Measurements from ENCODE around the gene NFKB2.

The NFKB2 gene

DNA sequence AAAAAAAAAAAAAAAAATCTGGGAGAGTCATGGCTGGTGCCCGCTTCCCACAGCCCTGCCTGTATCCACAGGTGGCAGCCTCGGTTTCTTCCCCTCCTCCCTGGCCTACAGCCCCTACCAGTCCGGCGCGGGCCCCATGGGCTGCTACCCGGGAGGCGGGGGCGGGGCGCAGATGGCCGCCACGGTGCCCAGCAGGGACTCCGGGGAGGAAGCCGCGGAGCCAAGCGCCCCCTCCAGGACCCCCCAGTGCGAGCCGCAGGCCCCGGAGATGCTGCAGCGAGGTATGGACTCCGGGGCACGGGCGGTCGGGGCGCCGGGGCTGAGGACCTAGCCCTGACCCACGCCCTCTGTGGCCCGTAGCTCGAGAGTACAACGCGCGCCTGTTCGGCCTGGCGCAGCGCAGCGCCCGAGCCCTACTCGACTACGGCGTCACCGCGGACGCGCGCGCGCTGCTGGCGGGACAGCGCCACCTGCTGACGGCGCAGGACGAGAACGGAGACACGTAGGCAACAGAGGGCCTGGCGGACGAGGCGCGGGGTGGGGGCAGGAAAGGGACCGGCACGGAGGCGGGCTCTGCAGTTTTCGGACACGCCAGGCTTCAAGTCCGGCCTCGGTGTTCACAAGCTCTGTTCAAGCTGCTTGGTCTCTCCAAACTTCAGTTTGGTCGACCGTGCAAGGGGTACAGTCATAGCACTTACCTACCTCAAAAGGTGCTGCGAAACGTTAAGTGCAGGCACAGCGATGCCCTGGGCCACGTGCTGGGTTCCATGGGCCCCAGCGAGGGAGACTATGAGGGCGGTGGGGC is 3.9 kb downstream of the NFKB2 start:
- TF ChIP-seq, protein P1, sequence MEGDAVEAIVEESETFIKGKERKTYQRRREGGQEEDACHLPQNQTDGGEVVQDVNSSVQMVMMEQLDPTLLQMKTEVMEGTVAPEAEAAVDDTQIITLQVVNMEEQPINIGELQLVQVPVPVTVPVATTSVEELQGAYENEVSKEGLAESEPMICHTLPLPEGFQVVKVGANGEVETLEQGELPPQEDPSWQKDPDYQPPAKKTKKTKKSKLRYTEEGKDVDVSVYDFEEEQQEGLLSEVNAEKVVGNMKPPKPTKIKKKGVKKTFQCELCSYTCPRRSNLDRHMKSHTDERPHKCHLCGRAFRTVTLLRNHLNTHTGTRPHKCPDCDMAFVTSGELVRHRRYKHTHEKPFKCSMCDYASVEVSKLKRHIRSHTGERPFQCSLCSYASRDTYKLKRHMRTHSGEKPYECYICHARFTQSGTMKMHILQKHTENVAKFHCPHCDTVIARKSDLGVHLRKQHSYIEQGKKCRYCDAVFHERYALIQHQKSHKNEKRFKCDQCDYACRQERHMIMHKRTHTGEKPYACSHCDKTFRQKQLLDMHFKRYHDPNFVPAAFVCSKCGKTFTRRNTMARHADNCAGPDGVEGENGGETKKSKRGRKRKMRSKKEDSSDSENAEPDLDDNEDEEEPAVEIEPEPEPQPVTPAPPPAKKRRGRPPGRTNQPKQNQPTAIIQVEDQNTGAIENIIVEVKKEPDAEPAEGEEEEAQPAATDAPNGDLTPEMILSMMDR (IDR thresholded peaks at IDR 0.05; ENCODE audit: low read depth, low read length, missing control alignments), result peak; percentile 89
- H3K4me3 ChIP-seq (replicated peaks; ENCODE audit: low read depth, low read length), result peak overlapping the region; percentile 45
- DNase-seq (ENCODE audit: extremely low read depth, low read depth), result no peak

DNA sequence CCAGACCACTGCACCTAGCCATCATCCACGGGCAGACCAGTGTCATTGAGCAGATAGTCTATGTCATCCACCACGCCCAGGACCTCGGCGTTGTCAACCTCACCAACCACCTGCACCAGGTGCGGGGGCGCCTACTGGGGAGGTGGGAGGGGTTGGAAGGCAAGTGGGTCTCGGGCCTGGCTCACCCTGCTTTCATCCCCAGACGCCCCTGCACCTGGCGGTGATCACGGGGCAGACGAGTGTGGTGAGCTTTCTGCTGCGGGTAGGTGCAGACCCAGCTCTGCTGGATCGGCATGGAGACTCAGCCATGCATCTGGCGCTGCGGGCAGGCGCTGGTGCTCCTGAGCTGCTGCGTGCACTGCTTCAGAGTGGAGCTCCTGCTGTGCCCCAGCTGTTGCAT is 4.6 kb downstream of the NFKB2 start:
- DNase-seq (ENCODE audit: extremely low read depth, low read depth), result no peak
- TF ChIP-seq, protein P1 (IDR thresholded peaks at IDR 0.05; ENCODE audit: low read depth, low read length, missing control alignments), result no peak
- 0 out of 2 replicates have a peak overlapping the region, but pooled peaks have one; percentile 45 for H3K4me3 ChIP-seq (replicated peaks; ENCODE audit: low read depth, low read length)

DNA sequence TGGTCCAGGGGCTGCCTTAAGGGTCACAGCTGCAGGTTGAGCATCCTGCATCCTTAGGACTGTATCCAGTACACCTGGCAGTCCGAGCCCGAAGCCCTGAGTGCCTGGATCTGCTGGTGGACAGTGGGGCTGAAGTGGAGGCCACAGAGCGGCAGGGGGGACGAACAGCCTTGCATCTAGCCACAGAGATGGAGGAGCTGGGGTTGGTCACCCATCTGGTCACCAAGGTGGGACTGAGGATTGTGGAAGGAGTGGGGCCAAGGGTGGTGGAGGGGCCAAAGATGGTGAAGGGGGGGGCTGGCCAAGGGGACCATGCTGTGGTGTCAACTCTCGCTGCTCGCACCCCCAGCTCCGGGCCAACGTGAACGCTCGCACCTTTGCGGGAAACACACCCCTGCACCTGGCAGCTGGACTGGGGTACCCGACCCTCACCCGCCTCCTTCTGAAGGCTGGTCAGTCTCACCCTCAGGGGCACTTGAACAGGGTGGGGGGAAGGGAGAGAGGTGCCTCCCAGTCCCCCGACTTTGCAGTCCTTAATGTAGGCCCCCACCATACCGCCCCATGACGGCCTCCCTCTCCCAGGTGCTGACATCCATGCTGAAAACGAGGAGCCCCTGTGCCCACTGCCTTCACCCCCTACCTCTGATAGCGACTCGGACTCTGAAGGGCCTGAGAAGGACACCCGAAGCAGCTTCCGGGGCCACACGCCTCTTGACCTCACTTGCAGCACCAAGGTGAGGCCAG is 5.3 kb downstream of the NFKB2 start:
- TF ChIP-seq, protein P1 (IDR thresholded peaks at IDR 0.05; ENCODE audit: low read depth, low read length, missing control alignments), result no peak
- DNase-seq (ENCODE audit: extremely low read depth, low read depth), result no peak
- H3K4me3 ChIP-seq (replicated peaks; ENCODE audit: low read depth, low read length), result no peak overlapping the region

DNA sequence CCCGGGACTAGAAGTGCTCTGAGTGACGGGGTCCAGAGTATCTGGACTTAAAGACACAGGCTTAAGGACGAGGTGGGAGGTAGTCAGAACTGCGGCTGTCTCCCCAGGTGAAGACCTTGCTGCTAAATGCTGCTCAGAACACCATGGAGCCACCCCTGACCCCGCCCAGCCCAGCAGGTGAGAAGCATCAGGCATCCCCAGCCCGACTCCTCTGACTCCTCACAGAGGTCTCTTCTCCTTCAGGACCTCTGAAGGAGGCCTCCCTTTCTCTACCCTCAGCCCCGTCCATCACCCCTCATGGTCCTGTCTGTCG is 5.8 kb downstream of the NFKB2 start:
- TF ChIP-seq, protein P1 (IDR thresholded peaks at IDR 0.05; ENCODE audit: low read depth, low read length, missing control alignments), result no peak
- H3K4me3 ChIP-seq (replicated peaks; ENCODE audit: low read depth, low read length), result no peak overlapping the region

DNA sequence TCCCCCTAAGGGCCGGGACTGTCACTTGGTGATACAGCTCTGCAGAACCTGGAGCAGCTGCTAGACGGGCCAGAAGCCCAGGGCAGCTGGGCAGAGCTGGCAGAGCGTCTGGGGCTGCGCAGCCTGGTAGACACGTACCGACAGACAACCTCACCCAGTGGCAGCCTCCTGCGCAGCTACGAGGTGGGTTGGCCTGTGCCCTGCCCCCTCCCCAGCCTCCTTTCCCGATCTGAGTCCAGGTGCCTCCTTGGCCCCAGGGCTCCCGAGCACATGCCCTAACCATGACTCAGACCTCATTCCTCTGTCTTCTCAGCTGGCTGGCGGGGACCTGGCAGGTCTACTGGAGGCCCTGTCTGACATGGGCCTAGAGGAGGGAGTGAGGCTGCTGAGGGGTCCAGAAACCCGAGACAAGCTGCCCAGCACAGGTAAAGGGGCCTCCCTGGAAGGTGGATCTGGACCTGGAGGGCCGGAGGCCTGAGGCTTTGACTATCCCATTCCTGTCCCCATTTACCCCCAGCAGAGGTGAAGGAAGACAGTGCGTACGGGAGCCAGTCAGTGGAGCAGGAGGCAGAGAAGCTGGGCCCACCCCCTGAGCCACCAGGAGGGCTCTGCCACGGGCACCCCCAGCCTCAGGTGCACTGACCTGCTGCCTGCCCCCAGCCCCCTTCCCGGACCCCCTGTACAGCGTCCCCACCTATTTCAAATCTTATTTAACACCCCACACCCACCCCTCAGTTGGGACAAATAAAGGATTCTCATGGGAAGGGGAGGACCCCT is 6.4 kb downstream of the NFKB2 start:
- TF ChIP-seq, protein P1 (IDR thresholded peaks at IDR 0.05; ENCODE audit: low read depth, low read length, missing control alignments), result no peak
- no peak overlapping the region for H3K4me3 ChIP-seq (replicated peaks; ENCODE audit: low read depth, low read length)
- no peak for DNase-seq (ENCODE audit: extremely low read depth, low read depth)

More for the DNA sequence above, 5.8 kb downstream of the NFKB2 start:
- DNase-seq (ENCODE audit: extremely low read depth, low read depth), result no peak

DNA sequence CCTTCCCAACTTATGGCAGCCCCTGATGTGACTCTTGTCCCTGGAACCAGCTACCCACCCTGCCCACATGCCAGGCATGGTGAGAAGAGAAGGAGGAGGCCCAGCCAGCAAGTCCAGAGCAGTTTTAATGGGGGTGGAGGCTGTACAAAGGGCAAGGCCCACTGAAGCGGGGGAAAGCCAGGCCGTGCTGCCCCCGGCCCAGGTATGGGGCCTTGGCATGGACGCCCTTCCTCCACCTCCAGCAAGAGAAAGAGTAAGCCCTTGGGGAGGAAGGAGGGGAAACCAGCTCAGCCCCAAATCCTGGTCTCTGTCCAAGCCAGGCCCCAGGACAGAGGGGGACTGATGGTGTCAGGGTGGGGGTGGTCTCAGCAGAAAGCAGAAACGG is 7.0 kb downstream of the NFKB2 start:
- H3K4me3 ChIP-seq (replicated peaks; ENCODE audit: low read depth, low read length), result no peak overlapping the region
- TF ChIP-seq, protein P1 (IDR thresholded peaks at IDR 0.05; ENCODE audit: low read depth, low read length, missing control alignments), result no peak
- DNase-seq (ENCODE audit: extremely low read depth, low read depth), result no peak

Data from HFF-Myc (cell line).